Measurements from ENCODE around the gene TUBB8. TPM values are rescaled to one million over a fixed set of nuclear protein-coding genes. Genes with fewer than 3 reads are reported as not detected.

The TUBB8 gene
- not detected in 2 replicates for total RNA-seq

DNA sequence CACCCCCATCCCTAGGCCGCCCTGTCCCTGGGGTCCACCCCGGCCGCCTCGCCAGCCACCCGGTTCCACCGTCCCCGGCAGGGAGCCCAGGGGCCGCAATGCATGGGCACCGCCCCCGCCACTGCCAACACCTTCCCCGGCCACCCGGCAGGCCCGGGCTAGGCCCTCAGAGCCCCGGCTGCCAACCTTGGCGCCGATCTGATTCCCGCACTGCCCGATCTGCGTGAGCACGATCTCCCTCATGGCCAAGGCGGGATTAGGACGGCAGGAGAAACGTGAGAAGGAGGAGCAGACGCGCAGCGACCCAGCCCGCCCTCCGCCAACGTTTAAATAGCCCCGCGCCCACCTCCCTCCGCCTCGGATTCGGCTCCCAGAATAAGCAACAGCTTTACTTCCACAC is at the start of gene TUBB8:
TUBB8 (minus strand) TSS at position 301 of the 400 bp plus-strand sequence; CDS start at position 243, 58 bp downstream.

Other genes starting within 250 kb of the TUBB8 start
- gene ZMYND11, start 86.2 kb upstream of the TUBB8 start, total RNA-seq = 63.8 and 69.1 TPM in 2 replicates

Measured in smooth muscle cell of the pulmonary artery (primary cell).